ENCODE results near the gene ZNF511. TPM values are rescaled to one million over a fixed set of nuclear protein-coding genes. Genes with fewer than 3 reads are reported as not detected.

Gene ZNF511
- total RNA-seq, 1 experiment from 2014 or later, result 49.0 TPM

- no peak overlapping the region for H3K4me2 ChIP-seq (ENCODE audit: low read length)
- no peaks in the 10 kb centered on the region for H3K9me3 ChIP-seq (ENCODE audit: control insufficient read depth in 1 of 2, insufficient read depth in 1 of 2, low read depth in 1 of 2, low read length in 2 of 2)
- intact Hi-C loops (cut with micrococcal nuclease), result no loop called here
- no peaks in the 10 kb centered on the region for H3K27me3 ChIP-seq (ENCODE audit: insufficient read depth, low read length)
- no TSS peak for BruUV-seq (replicated peaks)
- no peak overlapping the region for H2AFZ ChIP-seq (ENCODE audit: low read depth, low read length, poor library complexity, severe bottlenecking)
- H4K20me1 ChIP-seq (ENCODE audit: insufficient read depth), result no peaks in the 10 kb centered on the region
- no peaks in the 10 kb centered on the region for H3K9me2 ChIP-seq (ENCODE audit: insufficient read depth)
- H3K79me2 ChIP-seq (ENCODE audit: insufficient read depth, low read length), result no peaks in the 10 kb centered on the region
- DNase-seq (ENCODE audit: low read depth, low spot score), result no peak
- no peaks in the 10 kb centered on the region; a peak in 1 of 4 replicates for H3K4me1 ChIP-seq (ENCODE audit: control insufficient read depth in 1 of 2, insufficient read depth in 2 of 2, low read length in 2 of 2)
- ChIA-PET CTCF (interaction anchor here (1.1 kb wide), 1 partner anchor 13 kb away, joined by 6 read pairs; no protein-coding TSS in a partner anchor), RAD21 (ENCODE audit: low non-redundant PET in 1 of 2, low total read pairs in 2 of 2, uncharacterized antibody in 2 of 2, unreplicated experiment in 2 of 2) (no interaction called here), POLR2A (interaction anchor here (1.5 kb wide), 1 partner anchor 8 kb away, joined by 4 read pairs; no protein-coding TSS in a partner anchor)
- 0 out of 4 replicates have a peak, but pooled peaks cover 0 to 3% of the 10 kb centered on the region in 2 experiments for H3K36me3 ChIP-seq (ENCODE audit: control insufficient read depth in 1 of 2, insufficient read depth in 2 of 2, low read length in 2 of 2)
- no peak for ATAC-seq
- TF ChIP-seq FOSL1 (IDR thresholded peaks at IDR 0.05; ENCODE audit: low read depth) (no peak), ELF1 (IDR thresholded peaks at IDR 0.05; ENCODE audit: borderline replicate concordance, low read depth) (no peak), SIN3A (IDR thresholded peaks at IDR 0.05; ENCODE audit: low read depth) (no peak), CTCF (IDR thresholded peaks at IDR 0.05 in 2 of 3, conservative IDR thresholded peaks at IDR 0.05 in 1 of 3; ENCODE audit: borderline replicate concordance in 1 of 3, insufficient read depth in 1 of 3, low read depth in 2 of 3, low read length in 2 of 3) (no peak), EZH2phosphoT487 (IDR thresholded peaks at IDR 0.05; ENCODE audit: borderline replicate concordance) (no peak), ATF3 (IDR thresholded peaks at IDR 0.05) (no peak), POLR2A (IDR thresholded peaks at IDR 0.05; ENCODE audit: borderline replicate concordance, extremely low read depth, insufficient read depth, insufficient read length) (no peak), YY1 (IDR thresholded peaks at IDR 0.05; ENCODE audit: extremely low read depth, insufficient replicate concordance, low read depth, low read length) (no peak), MAX (IDR thresholded peaks at IDR 0.05) (no peak), REST (IDR thresholded peaks at IDR 0.05; ENCODE audit: low read depth) (no peak), EZH2 (IDR thresholded peaks at IDR 0.05) (no peak), SRF (IDR thresholded peaks at IDR 0.05; ENCODE audit: low read depth) (no peak), CBX3 (IDR thresholded peaks at IDR 0.05; ENCODE audit: low read depth) (no peak), ZNF274 (IDR thresholded peaks at IDR 0.05; ENCODE audit: low read depth, low read length) (no peak), CEBPB (IDR thresholded peaks at IDR 0.05; ENCODE audit: low read depth) (no peak), JUND (IDR thresholded peaks at IDR 0.05) (no peak)
- H3K27ac ChIP-seq (ENCODE audit: low read depth, low read length), result no peak overlapping the region
- H3K9ac ChIP-seq (ENCODE audit: low read length), result no peak overlapping the region
- H3K4me3 ChIP-seq (replicated peaks in 1 of 2; ENCODE audit: low read depth in 1 of 2, low read length in 2 of 2), result no peak overlapping the region
Measured at GRCh38 chr10:133316266-133316665, 7.6 kb downstream of the ZNF511 start.

Measured in HCT116 (cell line).